Measurements from ENCODE around the gene PRXL2C. TPM values are rescaled to one million over a fixed set of nuclear protein-coding genes. Genes with fewer than 3 reads are reported as not detected.
A peak's percentile ranks its signal among the peaks of the same experiment; 100 is the strongest.
"Not testable (repeated sequence)": the region's sequence is repeated elsewhere in the genome, so short reads cannot be mapped to it uniquely, and the experiment has no call there.

Gene PRXL2C
- total and polyA plus RNA-seq, 2 donors, result 11.2 to 19.7 TPM

- not testable (repeated sequence) for H3K27ac ChIP-seq (ENCODE audit: low read depth); H3K36me3 ChIP-seq (ENCODE audit: insufficient read depth); H3K4me1 ChIP-seq (ENCODE audit: insufficient read depth); H3K4me3 ChIP-seq (ENCODE audit: low read depth, low read length); DNase-seq (ENCODE audit: extremely low spot score)
- WGBS, result 87% methylated on average over 8 of the region's 8 CpGs
Measured at GRCh38 chr9:96633579-96633978, 21.5 kb downstream of the PRXL2C start.

GRCh38 chr9:96626912-96627311 lies 28.2 kb downstream of the PRXL2C start:
- DNase-seq (ENCODE audit: extremely low spot score), result no peak
- Histone ChIP-seq H3K27ac (ENCODE audit: low read depth) (no peak overlapping the region), H3K4me1 (ENCODE audit: insufficient read depth) (no peaks in the 10 kb centered on the region), H3K4me3 (ENCODE audit: low read depth, low read length) (no peak overlapping the region), H3K36me3 (ENCODE audit: insufficient read depth) (no peaks in the 10 kb centered on the region)
- 92% methylated on average over 6 of the region's 6 CpGs for WGBS

GRCh38 chr9:96621618-96622017 lies 33.5 kb downstream of the PRXL2C start:
- no peaks in the 10 kb centered on the region for H3K4me1 ChIP-seq (ENCODE audit: insufficient read depth)
- H3K4me3 ChIP-seq (ENCODE audit: low read depth, low read length), result no peak overlapping the region
- DNase-seq (ENCODE audit: extremely low spot score), result no peak
- no peak overlapping the region for H3K27ac ChIP-seq (ENCODE audit: low read depth)
- 74% methylated on average over 4 of the region's 4 CpGs for WGBS
- no peaks in the 10 kb centered on the region for H3K36me3 ChIP-seq (ENCODE audit: insufficient read depth)

- H3K27ac ChIP-seq (ENCODE audit: low read depth), result no peak overlapping the region
- no peak overlapping the region for H3K4me3 ChIP-seq (ENCODE audit: low read depth, low read length)
- 49% methylated on average over 7 of the region's 7 CpGs for WGBS
- DNase-seq (ENCODE audit: extremely low spot score), result no peak
- H3K36me3 ChIP-seq (ENCODE audit: insufficient read depth), result no peaks in the 10 kb centered on the region
- H3K4me1 ChIP-seq (ENCODE audit: insufficient read depth), result no peaks in the 10 kb centered on the region
Measured at GRCh38 chr9:96620832-96621269, 34.3 kb downstream of the PRXL2C start.

- 57% methylated on average over 11 of the region's 11 CpGs for WGBS
Measured at GRCh38 chr9:96620181-96620514, 35.0 kb downstream of the PRXL2C start.

GRCh38 chr9:96619491-96620180 lies 35.5 kb downstream of the PRXL2C start, which contains the start of gene CDC14B:
Gene CDC14B, minus strand, starts transcription at chr9:96619843. Its CDS starts 465 bp downstream, at chr9:96619378.
- peak; percentile 83 for DNase-seq (ENCODE audit: extremely low spot score)
- H3K27ac ChIP-seq (ENCODE audit: low read depth), result peak within 1 kb of the TSS; percentile 89
- H3K4me3 ChIP-seq (ENCODE audit: low read depth, low read length), result peak within 1 kb of the TSS; percentile 96
- no peaks in the 10 kb centered on the region for H3K36me3 ChIP-seq (ENCODE audit: insufficient read depth)
- under 1% methylated on average over 66 of the region's 66 CpGs for WGBS
- H3K4me1 ChIP-seq (ENCODE audit: insufficient read depth), result no peaks in the 10 kb centered on the region

More at GRCh38 chr9:96620181-96620514, 35.0 kb downstream of the PRXL2C start:
- Histone ChIP-seq H3K4me3 (ENCODE audit: low read depth, low read length) (peak overlapping the region; percentile 96), H3K27ac (ENCODE audit: low read depth) (no peak overlapping the region), H3K36me3 (ENCODE audit: insufficient read depth) (no peaks in the 10 kb centered on the region), H3K4me1 (ENCODE audit: insufficient read depth) (no peaks in the 10 kb centered on the region)
- no peak for DNase-seq (ENCODE audit: extremely low spot score)

- H3K27ac ChIP-seq (ENCODE audit: low read depth), result peak overlapping the region; percentile 47
- no peaks in the 10 kb centered on the region for H3K4me1 ChIP-seq (ENCODE audit: insufficient read depth)
- under 1% methylated on average over 54 of the region's 54 CpGs for WGBS
- H3K4me3 ChIP-seq (ENCODE audit: low read depth, low read length), result peak overlapping the region; percentile 96
- no peak for DNase-seq (ENCODE audit: extremely low spot score)
- H3K36me3 ChIP-seq (ENCODE audit: insufficient read depth), result no peaks in the 10 kb centered on the region
Measured at GRCh38 chr9:96619124-96619465, 36.0 kb downstream of the PRXL2C start.

- Histone ChIP-seq H3K4me1 (ENCODE audit: insufficient read depth) (no peaks in the 10 kb centered on the region), H3K36me3 (ENCODE audit: insufficient read depth) (no peaks in the 10 kb centered on the region), H3K4me3 (ENCODE audit: low read depth, low read length) (peak overlapping the region; percentile 96), H3K27ac (ENCODE audit: low read depth) (peak overlapping the region; percentile 64)
- DNase-seq (ENCODE audit: extremely low spot score), result no peak
- 10% methylated on average over 69 of the region's 69 CpGs for WGBS
Measured at GRCh38 chr9:96618209-96619123, 36.7 kb downstream of the PRXL2C start.

- H3K4me3 ChIP-seq (ENCODE audit: low read depth, low read length), result no peak overlapping the region
- no peak overlapping the region for H3K27ac ChIP-seq (ENCODE audit: low read depth)
- H3K4me1 ChIP-seq (ENCODE audit: insufficient read depth), result no peaks in the 10 kb centered on the region
- DNase-seq (ENCODE audit: extremely low spot score), result no peak
- WGBS, result 75% methylated on average over 22 of the region's 22 CpGs
- no peaks in the 10 kb centered on the region for H3K36me3 ChIP-seq (ENCODE audit: insufficient read depth)
Measured at GRCh38 chr9:96617439-96618185, 37.5 kb downstream of the PRXL2C start.

GRCh38 chr9:96616817-96617438 lies 38.2 kb downstream of the PRXL2C start:
- no peaks in the 10 kb centered on the region for H3K36me3 ChIP-seq (ENCODE audit: insufficient read depth)
- H3K4me1 ChIP-seq (ENCODE audit: insufficient read depth), result no peaks in the 10 kb centered on the region
- WGBS, result 86% methylated on average over 7 of the region's 7 CpGs
- H3K4me3 ChIP-seq (ENCODE audit: low read depth, low read length), result no peak overlapping the region
- no peak overlapping the region for H3K27ac ChIP-seq (ENCODE audit: low read depth)
- DNase-seq (ENCODE audit: extremely low spot score), result no peak

GRCh38 chr9:96615411-96615810 lies 39.7 kb downstream of the PRXL2C start:
- H3K27ac ChIP-seq (ENCODE audit: low read depth), result no peak overlapping the region
- DNase-seq (ENCODE audit: extremely low spot score), result no peak
- H3K36me3 ChIP-seq (ENCODE audit: insufficient read depth), result no peaks in the 10 kb centered on the region
- 84% methylated on average over 6 of the region's 6 CpGs for WGBS
- H3K4me3 ChIP-seq (ENCODE audit: low read depth, low read length), result no peak overlapping the region
- H3K4me1 ChIP-seq (ENCODE audit: insufficient read depth), result no peaks in the 10 kb centered on the region

- DNase-seq (ENCODE audit: extremely low spot score), result not testable (repeated sequence)
Measured at GRCh38 chr9:96614664-96615063, 40.5 kb downstream of the PRXL2C start.

GRCh38 chr9:96612966-96613589 lies 42.0 kb downstream of the PRXL2C start:
- Histone ChIP-seq H3K36me3 (ENCODE audit: insufficient read depth) (no peaks in the 10 kb centered on the region), H3K27ac (ENCODE audit: low read depth) (no peak overlapping the region), H3K4me1 (ENCODE audit: insufficient read depth) (no peaks in the 10 kb centered on the region), H3K4me3 (ENCODE audit: low read depth, low read length) (no peak overlapping the region)
- DNase-seq (ENCODE audit: extremely low spot score), result no peak
- 29% methylated on average over 1 of the region's 1 CpG for WGBS

More at GRCh38 chr9:96614664-96615063, 40.5 kb downstream of the PRXL2C start:
- not testable (repeated sequence) for H3K36me3 ChIP-seq (ENCODE audit: insufficient read depth); H3K4me3 ChIP-seq (ENCODE audit: low read depth, low read length); H3K4me1 ChIP-seq (ENCODE audit: insufficient read depth); H3K27ac ChIP-seq (ENCODE audit: low read depth)
- WGBS, result 85% methylated on average over 4 of the region's 4 CpGs
